H1 (cell line): ENCODE measurements around the gene ARL5A. TPM values are rescaled to one million over a fixed set of nuclear protein-coding genes. Genes with fewer than 3 reads are reported as not detected.

Experiments
- CTCF ChIA-PET: fragments of 300-600 bp; sonication (Branson Sonifier 250); formaldehyde crosslinking; loops from one replicate; lab custom pipeline; 2021; ENCODE audit not compliant: partially characterized antibody; lab: Charles Lee
- POLR2A ChIA-PET: fragments of 300-600 bp; sonication (Branson Sonifier 250); formaldehyde crosslinking; loops from one replicate; lab custom pipeline; 2021; ENCODE audit warnings: inconsistent platforms; ENCODE audit not compliant: partially characterized antibody; lab: Charles Lee
- DNase-seq, 2 experiments: peaks; one replicate each; pipeline versions ENCODE4 v3.0.0 to v3.0.0-alpha.2; 2010 to 2022; ENCODE audit warnings: low spot score in 2 of 2, low read depth in 1 of 2, mixed read lengths in 1 of 2
- FAIRE-seq: peaks from 2 replicates; lab custom pipeline; 2011; peaks lifted over from hg19 to GRCh38; lab: Jason Lieb, UNC
- H2AFZ ChIP-seq: 2 replicates; pipeline ENCODE4 v1.8.1; 2012; ENCODE audit warnings: low read length, inconsistent platforms
- H2AK5ac ChIP-seq: 2 replicates; pipeline ENCODE4 v1.6.1; 2013; ENCODE audit warnings: low read depth, low read length
- H2BK120ac ChIP-seq: replicated peaks from 2 replicates; pipeline ENCODE3; 2013; ENCODE audit warnings: low read depth, low read length, inconsistent platforms
- H2BK12ac ChIP-seq: 2 replicates; pipeline ENCODE4 v1.6.1; 2013; ENCODE audit warnings: low read depth, low read length
- H2BK15ac ChIP-seq: 2 replicates; pipeline ENCODE4 v1.6.1; 2013; ENCODE audit warnings: low read length
- H2BK20ac ChIP-seq: 2 replicates; pipeline ENCODE4 v1.6.1; 2013; ENCODE audit warnings: low read length
- H2BK5ac ChIP-seq: 2 replicates; pipeline ENCODE4 v1.6.1; 2013; ENCODE audit warnings: low read depth, low read length
- H3K14ac ChIP-seq: 2 replicates; pipeline ENCODE4 v1.6.1; 2013; ENCODE audit warnings: inconsistent platforms; ENCODE audit not compliant: insufficient read length
- H3K18ac ChIP-seq: 2 replicates; pipeline ENCODE4 v1.6.1; 2013; ENCODE audit warnings: low read length; ENCODE audit errors: extremely low read depth
- H3K23ac ChIP-seq: 2 replicates; pipeline ENCODE4 v1.6.1; 2013; ENCODE audit warnings: inconsistent platforms; ENCODE audit not compliant: insufficient read length
- H3K23me2 ChIP-seq: 2 replicates; pipeline ENCODE4 v1.6.1; 2013; ENCODE audit warnings: low read depth, low read length
- H3K27ac ChIP-seq: 2 replicates; pipeline ENCODE4 v1.6.1; 2011; ENCODE audit warnings: low read depth, low read length, inconsistent platforms
- H3K27me3 ChIP-seq, 4 experiments: replicated peaks in 1 of 4; 1 replicate in 1 of 4; 2 replicates in 3 of 4; pipeline versions ENCODE4 v1.6.1 to v1.8.1; 2011 to 2013; ENCODE audit warnings: low read length in 3 of 4, mild to moderate bottlenecking in 3 of 4, inconsistent platforms in 2 of 4, mixed read lengths in 2 of 4, moderate library complexity in 1 of 4; ENCODE audit not compliant: control insufficient read depth in 3 of 4, insufficient read depth in 3 of 4; ENCODE audit errors: extremely low read depth in 1 of 4
- H3K36me3 ChIP-seq, 4 experiments: 2 replicates each; pipeline versions ENCODE4 v1.6.1 to v1.8.1; 2011 to 2013; ENCODE audit warnings: mild to moderate bottlenecking in 4 of 4, low read length in 3 of 4, moderate library complexity in 2 of 4, control low read depth in 1 of 4, inconsistent platforms in 1 of 4; ENCODE audit not compliant: insufficient read depth in 4 of 4, control insufficient read depth in 2 of 4
- H3K4ac ChIP-seq: replicated peaks from 2 replicates; pipeline ENCODE3; 2013; ENCODE audit warnings: low read length, low read depth, mixed read lengths, inconsistent platforms; ENCODE audit not compliant: insufficient read length
- H3K4me1 ChIP-seq, 4 experiments: replicated peaks in 1 of 4; 1 replicate in 1 of 4; 2 replicates in 3 of 4; pipeline versions ENCODE4 v1.6.1 to v1.8.1; 2011 to 2013; ENCODE audit warnings: low read length in 3 of 4, inconsistent platforms in 2 of 4, mixed read lengths in 1 of 4; ENCODE audit not compliant: insufficient read depth in 4 of 4, control insufficient read depth in 3 of 4
- H3K4me2 ChIP-seq, 2 experiments: 2 replicates each; pipeline versions ENCODE4 v1.6.1 to v1.8.1; 2011 to 2013; ENCODE audit warnings: low read depth in 2 of 2, low read length in 2 of 2, control low read depth in 1 of 2, inconsistent platforms in 1 of 2, mild to moderate bottlenecking in 1 of 2; ENCODE audit not compliant: insufficient read depth in 1 of 2
- H3K4me3 ChIP-seq, 4 experiments: fragments of 200-600, 300-600 bp in 1 of 4; sonication (generic), shearing (Covaris generic), sonication (Bioruptor Twin) in 1 of 4; 2 replicates each; pipeline versions ENCODE4 v1.5.1 to v1.8.1; 2011 to 2016; ENCODE audit warnings: low read length in 4 of 4, low read depth in 3 of 4, control low read depth in 2 of 4, inconsistent platforms in 2 of 4, mild to moderate bottlenecking in 2 of 4, mixed read lengths in 1 of 4, moderate library complexity in 1 of 4; ENCODE audit not compliant: insufficient read depth in 2 of 4; ENCODE audit errors: extremely low read depth in 1 of 4
- H3K56ac ChIP-seq: replicated peaks from 2 replicates; pipeline ENCODE3; 2013; ENCODE audit warnings: low read depth, mild to moderate bottlenecking, mixed read lengths, low read length, inconsistent platforms; ENCODE audit not compliant: insufficient read length
- H3K79me1 ChIP-seq: 2 replicates; pipeline ENCODE4 v1.6.1; 2013; ENCODE audit warnings: low read depth, low read length, control low read depth
- H3K79me2 ChIP-seq, 2 experiments: 2 replicates each; pipeline versions ENCODE4 v1.6.1 to v1.8.1; 2012 to 2013; ENCODE audit warnings: low read length in 2 of 2, mild to moderate bottlenecking in 2 of 2, inconsistent platforms in 1 of 2; ENCODE audit not compliant: insufficient read depth in 2 of 2, control insufficient read depth in 1 of 2
- H3K9ac ChIP-seq, 4 experiments: replicated peaks in 1 of 4; 1 replicate in 1 of 4; 2 replicates in 3 of 4; pipeline versions ENCODE4 v1.6.1 to v1.8.1; 2011 to 2013; ENCODE audit warnings: low read depth in 3 of 4, low read length in 3 of 4, control low read depth in 2 of 4, mild to moderate bottlenecking in 2 of 4, moderate library complexity in 2 of 4, inconsistent platforms in 1 of 4; ENCODE audit errors: extremely low read depth in 1 of 4
- H3K9me3 ChIP-seq, 2 experiments: 2 replicates each; pipeline versions ENCODE4 v1.6.1 to v1.8.1; 2012 to 2013; ENCODE audit warnings: mild to moderate bottlenecking in 2 of 2, moderate library complexity in 2 of 2, control low read depth in 1 of 2, inconsistent platforms in 1 of 2, low read depth in 1 of 2, low read length in 1 of 2, mixed read lengths in 1 of 2; ENCODE audit not compliant: insufficient read depth in 2 of 2
- H4K20me1 ChIP-seq, 2 experiments: replicated peaks in 1 of 2; 2 replicates each; pipeline versions ENCODE3 to v1.8.1; 2011 to 2013; ENCODE audit warnings: inconsistent platforms in 2 of 2, low read length in 2 of 2, mild to moderate bottlenecking in 1 of 2; ENCODE audit not compliant: insufficient read depth in 2 of 2, control insufficient read depth in 1 of 2
- H4K5ac ChIP-seq: 2 replicates; pipeline ENCODE4 v1.6.1; 2013; ENCODE audit warnings: low read length, low read depth, mixed read lengths, inconsistent platforms; ENCODE audit not compliant: insufficient read length
- H4K8ac ChIP-seq: 2 replicates; pipeline ENCODE4 v1.8.0; 2013; ENCODE audit warnings: mild to moderate bottlenecking, moderate library complexity, low read length, inconsistent platforms; ENCODE audit not compliant: insufficient read depth; ENCODE audit errors: extremely low read depth
- H4K91ac ChIP-seq: replicated peaks from 2 replicates; pipeline ENCODE3; 2013; ENCODE audit warnings: low read length, mixed read lengths, inconsistent platforms; ENCODE audit not compliant: insufficient read length
- CEBPB ChIP-seq: IDR thresholded peaks from 2 replicates; pipeline ENCODE4 v1.6.1; 2012; ENCODE audit warnings: low read depth, low read length
- TAF7 ChIP-seq: optimal IDR thresholded peaks from 2 replicates; pipeline ENCODE3; 2011; ENCODE audit warnings: low read depth, mild to moderate bottlenecking, inconsistent platforms, low read length, moderate library complexity, borderline replicate concordance
- WGBS, 2 experiments: shearing (Covaris generic) in 1 of 2; methylation state at CpG; one replicate each; pipeline versions ENCODE4 v1.1.6 to v1.1.7; 2013 to 2015; ENCODE audit warnings: low lambda C conversion rate in 2 of 2, mixed read lengths in 2 of 2, inconsistent platforms in 1 of 2, low coverage in 1 of 2, missing lambda C conversion rate in 1 of 2; ENCODE audit not compliant: insufficient replicate concordance in 2 of 2, insufficient coverage in 1 of 2, insufficient read length in 1 of 2; ENCODE audit errors: extremely low coverage in 1 of 2, missing lambda C conversion rate in 1 of 2; 5-methylcytosine and 5-hydroxymethylcytosine counted together
- polyA plus RNA-seq, 7 experiments: library from polyadenylated mRNA; depleted of rRNA in 3 of 7; stranded (reverse) in 5 of 7; unstranded in 2 of 7; fragments of >200 nt in 5 of 7; fragments of 200-250 nt in 2 of 7; gene quantifications; 1 replicate in 5 of 7; 2 replicates in 1 of 7; 4 replicates in 1 of 7; pipeline versions ENCODE4 v1.2.1 to v1.2.3, GENCODE V29; 2011 to 2013; ENCODE audit warnings: missing spikeins in 2 of 7, mixed read lengths in 2 of 7
- total RNA-seq: library from RNA; stranded (reverse); fragmentation: NEBNext Ultra II Directional; extraction: Animal tissue kit (Norgen Biotek cat#: 25700); gene quantifications from 2 replicates; pipeline ENCODE4 v1.2.1, GENCODE V29; 2021

Gene ARL5A
- total and polyA plus RNA-seq, 2 of the 8 experiments (the other 6 are each of a cell fraction or from before 2014, with no cell fraction given): 12.6 to 86.3 TPM

DNA sequence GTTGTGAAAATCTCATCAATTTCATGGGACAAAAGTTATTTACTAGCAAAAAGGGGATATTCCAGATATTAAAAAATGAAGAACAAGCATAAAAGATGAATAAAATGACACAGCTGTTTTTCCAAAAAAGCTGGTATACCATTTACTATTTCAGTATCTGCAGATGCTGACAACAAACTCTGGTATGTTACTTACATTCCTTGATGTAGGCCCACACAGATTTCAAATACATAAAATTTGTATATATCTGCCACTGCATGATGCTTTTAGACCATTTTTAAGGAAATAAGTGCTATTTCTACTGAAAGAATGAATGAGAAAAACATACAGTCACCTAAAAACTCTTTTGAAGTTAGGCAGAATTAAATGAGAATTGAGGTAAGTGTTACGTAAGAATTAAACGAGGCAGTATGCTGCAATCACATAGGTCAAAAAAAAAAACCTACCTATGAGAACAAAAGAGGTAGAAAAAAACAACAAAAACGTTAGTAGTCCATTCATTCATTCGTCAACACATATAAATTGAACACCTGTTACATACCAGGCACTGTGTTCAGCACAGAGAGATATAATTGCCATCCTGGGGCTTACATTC lies 32.5 kb downstream of the ARL5A start:
- H3K18ac ChIP-seq: no peak overlapping the region
- no peak overlapping the region for H3K23ac ChIP-seq
- no peak overlapping the region for H3K4me2 ChIP-seq
- no peaks in the 10 kb centered on the region; the same call in 1 of the 2 replicates for H3K79me1 ChIP-seq
- H3K79me2 ChIP-seq: no peaks in the 10 kb centered on the region
- 0 out of 4 replicates have a peak, but pooled peaks cover 0 to 2% of the 10 kb centered on the region in 2 experiments for H3K9me3 ChIP-seq
- H2BK120ac ChIP-seq: no peak overlapping the region
- no peak overlapping the region for H4K91ac ChIP-seq
- H3K4me1 ChIP-seq: no peaks in the 10 kb centered on the region
- H3K4me3 ChIP-seq: no peak overlapping the region
- H3K36me3 ChIP-seq: peaks cover 0 to 11% (median under 1%) of the 10 kb centered on the region in 4 experiments; a peak in 3 of 8 replicates
- no peak overlapping the region for H2AFZ ChIP-seq
- no peak overlapping the region for H2BK12ac ChIP-seq
- H2BK5ac ChIP-seq: no peak overlapping the region
- no peak for DNase-seq
- FAIRE-seq: peak; percentile 24
- no peak overlapping the region for H3K56ac ChIP-seq
- no peak overlapping the region for H2AK5ac ChIP-seq
- POLR2A ChIA-PET: no interaction called here
- no peak overlapping the region for H4K8ac ChIP-seq
- no peak overlapping the region for H3K9ac ChIP-seq
- no peak overlapping the region for H4K5ac ChIP-seq
- H3K27me3 ChIP-seq: no peaks in the 10 kb centered on the region
- CTCF ChIA-PET: no interaction called here
- H3K27ac ChIP-seq: no peak overlapping the region
- H3K4ac ChIP-seq: no peak overlapping the region
- 89% methylated on average over 4 of the region's 4 CpGs; no CpG with 5 or more reads in 1 of the 2 experiments for WGBS, 2 experiments
- H3K23me2 ChIP-seq: no peaks in the 10 kb centered on the region
- TF ChIP-seq TAF7 (no peak), CEBPB (peak; percentile 67)
- TF ChIP-seq, all 59 proteins: peak for 1
- peaks cover 1 to 4% of the 10 kb centered on the region in 2 experiments for H4K20me1 ChIP-seq
- H2BK20ac ChIP-seq: no peak overlapping the region
- H3K14ac ChIP-seq: no peak overlapping the region
- no peak overlapping the region for H2BK15ac ChIP-seq
